ENCODE results near the gene PPP1CB. TPM values are rescaled to one million over a fixed set of nuclear protein-coding genes. Genes with fewer than 3 reads are reported as not detected.
"Not testable (repeated sequence)": the region's sequence is repeated elsewhere in the genome, so short reads cannot be mapped to it uniquely, and the experiment has no call there.

PPP1CB gene
- total RNA-seq, 2 experiments from 2014 or later = 174 to 179 TPM

DNA sequence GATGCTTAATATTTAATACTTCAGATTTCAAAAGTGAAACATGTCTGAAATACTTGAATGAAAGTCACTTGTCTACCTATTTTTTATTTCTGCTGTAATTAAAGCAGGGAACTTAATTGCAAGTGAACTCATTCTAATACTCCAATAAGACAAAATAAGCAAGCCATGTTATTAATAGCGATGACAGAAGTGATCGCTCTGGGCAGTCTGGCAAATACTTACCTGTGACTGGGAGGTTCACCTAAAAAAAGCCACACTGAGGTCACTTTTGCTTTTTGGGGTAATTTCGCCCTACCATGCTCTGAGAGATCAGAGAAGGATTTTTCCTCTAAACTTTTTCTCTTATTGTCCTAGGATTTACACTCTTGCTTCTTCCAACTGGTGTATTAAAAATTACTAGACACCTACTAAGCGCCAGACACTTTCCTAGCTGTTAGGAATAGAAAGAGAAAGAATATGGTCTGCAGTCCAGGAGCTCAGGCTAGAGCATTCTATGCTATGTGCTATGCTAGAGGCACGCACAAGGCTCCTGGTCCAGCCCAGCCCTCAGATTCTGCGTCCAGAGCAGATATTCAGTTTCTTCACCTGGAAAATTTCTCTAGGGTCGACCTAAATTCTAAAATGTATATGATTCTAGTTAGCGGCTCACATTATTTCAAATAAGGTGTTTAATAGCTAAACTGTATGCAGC is 26.5 kb upstream of the PPP1CB start:
- Mint-ChIP-seq H3K4me1 (no peaks in the 10 kb centered on the region), H3K27me3 (peaks cover 4% of the 10 kb centered on the region), H3K4me3 (no peak overlapping the region), H3K9me3 (no peaks in the 10 kb centered on the region), H3K27ac (no peak overlapping the region), H3K36me3 (no peaks in the 10 kb centered on the region)
- DNase-seq (no peak), ATAC-seq (ENCODE audit: low read depth) (no peak)
- POLR2A ChIA-PET = no interaction called here

DNA sequence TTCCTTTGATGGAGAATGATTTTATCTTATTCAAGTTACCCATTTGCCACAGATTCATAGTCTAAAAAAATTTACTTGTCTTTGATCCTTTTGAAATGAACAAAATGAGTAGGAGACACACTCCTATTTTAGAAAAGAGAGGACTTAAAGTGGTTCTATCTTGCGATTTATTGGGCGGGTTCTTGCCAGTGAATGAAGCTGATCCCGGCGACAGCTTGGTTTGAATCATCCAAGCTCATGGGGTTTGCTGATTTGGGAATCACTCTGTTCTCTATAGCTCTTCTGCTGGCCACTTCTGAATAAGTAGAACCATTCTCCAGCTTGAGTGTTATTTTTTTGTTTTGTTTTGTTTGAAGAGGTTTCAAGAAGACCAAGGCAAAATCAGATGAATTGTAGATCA is 25.5 kb upstream of the PPP1CB start:
- POLR2A ChIA-PET = no interaction called here
- H3K27ac Mint-ChIP-seq = no peak overlapping the region
- ATAC-seq (ENCODE audit: low read depth) (no peak), DNase-seq (no peak)
- no peaks in the 10 kb centered on the region for H3K9me3 Mint-ChIP-seq
- no peak overlapping the region for H3K4me3 Mint-ChIP-seq
- H3K27me3 Mint-ChIP-seq = peaks cover 2% of the 10 kb centered on the region
- H3K36me3 Mint-ChIP-seq = no peaks in the 10 kb centered on the region
- H3K4me1 Mint-ChIP-seq = peaks cover 4% of the 10 kb centered on the region

DNA sequence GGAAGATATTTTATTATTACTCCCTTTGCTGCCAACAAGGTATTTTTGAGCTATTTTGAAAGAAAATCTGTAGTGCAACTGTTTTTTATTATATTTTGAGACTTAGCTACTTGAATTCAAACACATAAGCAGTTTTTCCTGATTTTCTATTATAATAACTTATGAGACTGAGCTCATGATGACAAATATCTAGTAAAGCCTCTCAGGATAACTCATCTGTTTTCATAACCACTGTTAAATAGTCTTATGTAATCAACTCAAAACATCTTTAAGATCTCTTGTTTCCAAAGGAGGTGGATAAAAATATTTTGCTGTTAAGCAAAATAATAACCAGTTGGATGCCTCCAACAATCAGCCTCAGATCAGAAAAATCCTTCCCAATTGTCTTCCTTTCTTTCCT is 21.9 kb upstream of the PPP1CB start:
- no peaks in the 10 kb centered on the region for H3K36me3 Mint-ChIP-seq
- no peak overlapping the region for H3K4me3 Mint-ChIP-seq
- DNase-seq = no peak
- H3K4me1 Mint-ChIP-seq = peaks cover 6% of the 10 kb centered on the region
- H3K9me3 Mint-ChIP-seq = no peaks in the 10 kb centered on the region
- ATAC-seq (ENCODE audit: low read depth) = no peak
- POLR2A ChIA-PET = interaction anchor here (0.7 kb wide), 1 partner anchor 80 kb away, joined by 4 read pairs; no protein-coding TSS in a partner anchor
- no peak overlapping the region for H3K27ac Mint-ChIP-seq
- H3K27me3 Mint-ChIP-seq = no peaks in the 10 kb centered on the region

DNA sequence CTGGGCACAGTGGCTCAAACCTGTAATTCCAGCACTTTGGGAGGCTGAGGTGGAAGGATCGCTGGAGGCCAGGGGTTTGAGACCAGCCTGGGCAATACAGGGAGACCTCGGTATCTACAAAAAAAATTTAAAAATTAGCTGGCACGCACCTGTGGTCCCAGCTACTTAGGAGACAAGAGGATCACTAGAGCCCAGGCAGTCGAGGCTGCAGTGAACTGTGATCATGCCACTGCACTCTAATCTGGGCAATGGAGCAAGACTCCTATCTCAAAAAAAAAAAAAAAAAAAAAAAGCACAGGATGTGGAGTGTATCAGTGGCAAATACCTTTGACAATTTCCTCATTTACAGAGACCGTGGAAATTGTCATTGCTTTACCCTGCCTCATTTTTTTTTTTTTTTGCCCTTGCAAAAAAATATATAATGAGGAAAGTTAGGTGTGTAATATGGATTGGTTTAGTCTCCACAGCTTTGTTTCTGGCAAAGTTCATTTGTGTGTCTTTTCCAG is 20.9 kb upstream of the PPP1CB start:
- Mint-ChIP-seq H3K27ac (no peak overlapping the region), H3K27me3 (no peaks in the 10 kb centered on the region), H3K36me3 (no peaks in the 10 kb centered on the region), H3K4me3 (no peak overlapping the region), H3K9me3 (no peaks in the 10 kb centered on the region), H3K4me1 (peaks cover 6% of the 10 kb centered on the region)
- DNase-seq = no peak
- no peak for ATAC-seq (ENCODE audit: low read depth)
- POLR2A ChIA-PET = interaction anchor here (0.6 to 0.7 kb wide), 3 partner anchors 36 to 58 kb away, joined by 3 read pairs; no protein-coding TSS in a partner anchor

DNA sequence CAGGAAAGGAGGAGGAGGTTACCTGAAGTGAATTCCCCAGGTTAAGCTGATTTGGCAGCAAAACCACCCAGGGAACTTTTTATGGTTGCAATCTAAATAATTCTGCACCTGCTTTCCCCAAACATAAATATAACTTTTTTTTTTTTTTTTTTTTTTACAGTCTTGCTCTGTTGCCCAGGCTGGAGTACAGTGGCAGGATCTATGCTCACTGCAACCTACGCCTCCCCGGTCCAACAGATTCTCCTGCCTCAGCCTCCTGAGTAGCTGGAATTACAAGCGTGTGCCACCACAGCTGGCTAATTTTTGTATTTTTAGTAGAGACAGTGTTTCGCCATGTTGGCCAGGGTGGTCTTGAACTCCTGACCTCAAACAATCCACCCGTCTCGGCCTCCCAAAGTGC is 16.1 kb upstream of the PPP1CB start:
- H3K36me3 Mint-ChIP-seq = peaks cover 8% of the 10 kb centered on the region
- peaks cover 5% of the 10 kb centered on the region for H3K9me3 Mint-ChIP-seq
- DNase-seq (no peak), ATAC-seq (ENCODE audit: low read depth) (no peak)
- peaks cover 4% of the 10 kb centered on the region for H3K4me1 Mint-ChIP-seq
- H3K4me3 Mint-ChIP-seq = no peak overlapping the region
- POLR2A ChIA-PET = no interaction called here
- H3K27ac Mint-ChIP-seq = no peak overlapping the region
- peaks cover 2% of the 10 kb centered on the region for H3K27me3 Mint-ChIP-seq

DNA sequence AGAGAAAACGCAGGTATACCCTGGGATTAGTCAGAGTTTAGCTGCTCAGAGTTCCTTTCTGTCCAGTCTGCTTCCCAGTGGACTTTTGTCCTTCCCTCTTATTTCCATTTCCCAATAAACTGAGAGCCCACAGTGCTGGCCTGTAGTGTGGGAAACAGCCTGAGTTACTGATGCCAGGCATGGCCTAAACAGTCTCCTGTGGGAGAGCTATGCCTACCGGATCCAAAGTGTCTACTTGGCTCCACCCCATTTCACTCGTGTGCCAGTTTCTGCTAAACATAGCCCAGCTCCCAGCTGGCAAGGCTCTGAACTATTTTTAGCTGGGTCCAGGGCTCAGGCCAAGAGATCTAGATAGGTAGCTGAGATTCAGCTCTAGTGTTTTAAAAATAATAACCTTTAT is 15.6 kb upstream of the PPP1CB start:
- Mint-ChIP-seq H3K4me3 (no peak overlapping the region), H3K4me1 (peaks cover 5% of the 10 kb centered on the region), H3K9me3 (peaks cover 5% of the 10 kb centered on the region), H3K27me3 (peaks cover 2% of the 10 kb centered on the region), H3K27ac (no peak overlapping the region), H3K36me3 (peaks cover 9% of the 10 kb centered on the region)
- ATAC-seq (ENCODE audit: low read depth) = no peak
- POLR2A ChIA-PET = no interaction called here
- DNase-seq = no peak

DNA sequence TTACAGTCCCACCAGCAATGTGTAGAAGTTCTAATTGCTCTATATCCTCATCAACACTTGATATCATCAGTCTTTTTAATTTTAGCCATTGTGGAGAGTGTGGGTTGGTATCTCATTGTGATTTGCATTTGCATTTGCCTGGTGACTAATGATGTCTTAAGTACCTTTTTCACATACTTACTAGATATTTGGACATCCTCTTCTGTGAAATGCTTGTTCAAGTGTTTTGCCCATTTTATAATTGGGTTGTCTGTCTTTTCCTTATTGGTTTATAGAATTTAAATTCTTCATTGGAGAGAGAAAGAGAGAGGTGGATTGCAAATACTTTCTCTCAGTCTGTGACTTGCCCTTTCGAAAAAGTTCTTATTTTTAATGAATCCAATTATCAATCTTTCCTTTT is 14.0 kb upstream of the PPP1CB start:
- ATAC-seq (ENCODE audit: low read depth) = no peak
- Mint-ChIP-seq H3K27ac (no peak overlapping the region), H3K4me3 (no peak overlapping the region)

DNA sequence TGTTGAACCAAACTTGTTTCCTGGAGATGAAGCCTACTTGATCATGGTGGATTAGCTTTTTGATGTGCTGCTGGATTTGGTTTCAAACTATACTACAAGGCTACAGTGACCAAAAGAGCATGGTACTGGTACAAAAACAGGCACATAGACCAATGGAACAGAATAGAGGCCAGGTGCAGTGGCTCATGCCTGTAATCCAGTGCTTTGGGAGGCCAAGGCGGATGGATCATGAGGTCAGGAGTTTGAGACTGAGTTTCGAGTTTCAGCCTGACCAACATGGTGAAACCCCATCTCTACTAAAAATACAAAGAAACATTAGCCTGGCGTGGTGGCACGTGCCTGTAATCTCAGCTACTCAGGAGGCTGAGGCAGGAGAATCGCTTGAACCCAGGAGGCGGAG is 9.0 kb upstream of the PPP1CB start:
- H3K27me3 Mint-ChIP-seq; H3K27ac Mint-ChIP-seq; H3K4me1 Mint-ChIP-seq; H3K9me3 Mint-ChIP-seq; POLR2A ChIA-PET; ATAC-seq (ENCODE audit: low read depth); DNase-seq; H3K4me3 Mint-ChIP-seq: not testable (repeated sequence)
- peaks cover 11% of the 10 kb centered on the region for H3K36me3 Mint-ChIP-seq

More for the DNA sequence above, 14.0 kb upstream of the PPP1CB start:
- peaks cover 9% of the 10 kb centered on the region for H3K36me3 Mint-ChIP-seq
- POLR2A ChIA-PET = no interaction called here
- H3K9me3 Mint-ChIP-seq = peaks cover 5% of the 10 kb centered on the region
- H3K4me1 Mint-ChIP-seq = peaks cover 3% of the 10 kb centered on the region
- H3K27me3 Mint-ChIP-seq = peaks cover 2% of the 10 kb centered on the region
- no peak for DNase-seq

DNA sequence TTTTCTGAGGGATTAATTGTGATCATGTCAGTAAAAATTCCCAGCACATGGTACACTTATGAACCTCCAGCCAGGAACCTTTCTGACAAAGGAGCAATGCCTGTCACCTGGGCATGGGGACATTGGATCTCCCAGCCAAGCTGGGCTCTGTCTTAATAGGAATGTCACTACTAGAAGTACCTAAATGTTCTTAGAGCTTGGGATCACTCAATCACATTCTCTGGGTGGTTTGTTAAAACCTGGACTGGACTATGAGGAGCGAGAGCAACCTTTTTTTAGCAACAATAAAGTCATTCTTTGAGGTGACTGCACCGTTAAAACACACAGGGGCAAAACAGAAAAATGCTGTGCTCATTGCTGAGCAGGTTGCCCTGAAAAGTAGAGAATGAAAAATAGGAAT is 6.4 kb upstream of the PPP1CB start:
- ATAC-seq (ENCODE audit: low read depth) (no peak), DNase-seq (no peak)
- Mint-ChIP-seq H3K36me3 (peaks cover 10% of the 10 kb centered on the region), H3K9me3 (no peaks in the 10 kb centered on the region), H3K4me1 (peaks cover 26% of the 10 kb centered on the region), H3K27ac (no peak overlapping the region), H3K27me3 (no peaks in the 10 kb centered on the region), H3K4me3 (no peak overlapping the region)
- POLR2A ChIA-PET = no interaction called here

DNA sequence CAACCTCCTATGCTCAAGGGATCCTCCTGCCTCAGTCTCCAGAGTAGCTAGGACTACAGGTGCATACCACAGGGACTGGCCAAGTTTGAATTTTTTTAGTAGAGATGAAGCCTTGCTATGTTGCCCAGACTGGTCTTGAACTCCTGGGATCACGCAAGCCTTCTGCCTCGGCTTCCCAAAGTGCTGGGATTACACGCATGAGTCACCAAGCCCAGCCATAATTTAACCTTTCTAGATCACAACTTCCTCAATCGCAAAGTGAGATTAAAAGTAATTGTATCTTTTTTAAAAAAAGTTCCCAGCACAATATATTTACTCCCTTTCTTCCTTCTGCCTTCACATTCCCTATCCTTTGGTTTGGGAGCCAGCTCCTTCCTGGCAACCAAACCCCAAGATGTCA is 5.8 kb upstream of the PPP1CB start:
- Mint-ChIP-seq H3K27me3 (no peaks in the 10 kb centered on the region), H3K36me3 (peaks cover 9% of the 10 kb centered on the region), H3K27ac (no peak overlapping the region), H3K9me3 (no peaks in the 10 kb centered on the region), H3K4me1 (peaks cover 30% of the 10 kb centered on the region), H3K4me3 (no peak overlapping the region)
- POLR2A ChIA-PET = no interaction called here
- DNase-seq = no peak
- no peak for ATAC-seq (ENCODE audit: low read depth)

DNA sequence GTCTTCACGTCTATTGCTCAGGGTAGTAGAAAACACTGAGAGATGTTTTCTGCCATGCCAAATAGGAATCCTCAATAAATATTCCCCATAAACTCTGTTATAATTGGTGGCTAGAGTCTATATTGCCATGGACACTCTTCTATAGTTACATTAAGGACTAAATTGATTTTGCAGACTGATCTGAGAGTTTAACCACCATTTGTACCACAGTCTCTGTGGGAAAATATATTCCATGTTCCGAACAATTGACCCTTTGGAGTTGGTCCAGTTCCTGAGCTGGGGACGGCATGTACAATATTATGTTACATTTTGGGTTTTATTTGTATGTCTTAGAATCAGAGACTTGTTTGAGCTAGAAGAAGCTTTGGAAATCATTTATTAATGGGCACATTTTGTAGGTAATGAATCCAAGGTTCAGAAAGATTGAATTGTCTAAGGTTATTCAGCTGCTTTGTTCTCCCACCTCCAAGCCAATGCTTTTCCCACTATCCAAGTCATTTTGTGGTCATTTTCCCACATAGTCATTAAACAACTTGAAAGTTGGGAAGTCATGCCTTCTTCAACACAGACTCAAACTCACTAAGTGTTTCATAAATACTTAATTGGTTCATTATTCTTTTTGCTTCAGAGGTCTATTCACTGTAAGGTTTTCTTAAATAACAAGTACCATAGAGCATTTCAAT is 5.1 kb upstream of the PPP1CB start:
- H3K27ac Mint-ChIP-seq = no peak overlapping the region
- POLR2A ChIA-PET = interaction anchor here (2.2 kb wide), 1 partner anchor 125 kb away, joined by 5 read pairs; no protein-coding TSS in a partner anchor

DNA sequence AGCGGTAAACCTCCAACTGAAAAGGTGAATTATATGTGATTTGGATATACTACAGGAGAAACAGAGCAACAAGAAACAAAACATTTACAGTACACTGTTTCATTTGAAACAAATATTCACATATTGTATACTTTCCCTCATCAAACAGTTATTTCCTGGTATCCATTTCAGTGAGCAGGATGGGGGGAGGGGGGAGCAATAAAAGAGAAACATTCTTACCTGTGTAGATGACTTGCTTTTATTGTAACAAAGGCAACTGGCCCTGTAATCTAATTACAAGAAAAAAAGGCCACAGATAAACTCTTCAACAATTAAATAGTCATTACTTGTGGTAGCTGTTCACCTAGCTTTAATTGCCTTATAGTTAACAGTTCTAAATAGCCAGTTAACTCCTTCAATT is 3.9 kb upstream of the PPP1CB start:
- ATAC-seq (ENCODE audit: low read depth) = no peak
- H3K36me3 Mint-ChIP-seq = peaks cover 10% of the 10 kb centered on the region
- peaks cover 31% of the 10 kb centered on the region for H3K4me1 Mint-ChIP-seq
- H3K4me3 Mint-ChIP-seq = peak overlapping the region; percentile 66
- H3K27me3 Mint-ChIP-seq = no peaks in the 10 kb centered on the region
- H3K9me3 Mint-ChIP-seq = no peaks in the 10 kb centered on the region
- no peak for DNase-seq
- POLR2A ChIA-PET = interaction anchor here (1.2 to 2.2 kb wide), 2 partner anchors 126 to 153 kb away, joined by 4 to 5 read pairs; no protein-coding TSS in a partner anchor
- H3K27ac Mint-ChIP-seq = peak overlapping the region; percentile 85

More for the DNA sequence above, 5.1 kb upstream of the PPP1CB start:
- Mint-ChIP-seq H3K36me3 (peaks cover 9% of the 10 kb centered on the region), H3K27me3 (no peaks in the 10 kb centered on the region), H3K4me3 (no peak overlapping the region), H3K9me3 (no peaks in the 10 kb centered on the region), H3K4me1 (peaks cover 31% of the 10 kb centered on the region)
- ATAC-seq (ENCODE audit: low read depth) (no peak), DNase-seq (no peak)

DNA sequence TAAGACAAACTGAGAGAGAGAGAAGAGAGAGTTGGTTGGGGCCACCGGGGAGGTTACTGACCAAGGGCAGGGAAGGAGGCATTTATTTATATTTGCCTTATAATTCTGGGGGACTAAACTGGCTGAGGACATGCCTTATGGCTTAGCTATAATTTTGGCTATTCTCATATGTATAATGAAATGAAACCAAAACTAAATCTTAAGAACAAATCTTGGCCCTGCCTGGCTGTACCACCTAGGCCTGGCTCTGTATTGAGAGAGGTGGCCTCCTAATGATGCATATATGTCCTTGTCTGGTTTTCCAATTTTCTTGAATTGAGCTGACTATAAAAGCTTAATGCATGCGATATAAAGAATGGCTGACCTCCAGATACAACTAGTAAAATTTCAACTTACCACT is 3.5 kb upstream of the PPP1CB start:
- no peaks in the 10 kb centered on the region for H3K9me3 Mint-ChIP-seq
- H3K4me3 Mint-ChIP-seq = peak overlapping the region; percentile 66
- POLR2A ChIA-PET = interaction anchor here (1.2 to 2.2 kb wide), 2 partner anchors 127 to 153 kb away, joined by 4 to 5 read pairs; no protein-coding TSS in a partner anchor
- H3K4me1 Mint-ChIP-seq = peaks cover 32% of the 10 kb centered on the region
- H3K27ac Mint-ChIP-seq = peak overlapping the region; percentile 85
- peaks cover 8% of the 10 kb centered on the region for H3K36me3 Mint-ChIP-seq
- no peak for DNase-seq
- ATAC-seq (ENCODE audit: low read depth) = no peak
- H3K27me3 Mint-ChIP-seq = no peaks in the 10 kb centered on the region

DNA sequence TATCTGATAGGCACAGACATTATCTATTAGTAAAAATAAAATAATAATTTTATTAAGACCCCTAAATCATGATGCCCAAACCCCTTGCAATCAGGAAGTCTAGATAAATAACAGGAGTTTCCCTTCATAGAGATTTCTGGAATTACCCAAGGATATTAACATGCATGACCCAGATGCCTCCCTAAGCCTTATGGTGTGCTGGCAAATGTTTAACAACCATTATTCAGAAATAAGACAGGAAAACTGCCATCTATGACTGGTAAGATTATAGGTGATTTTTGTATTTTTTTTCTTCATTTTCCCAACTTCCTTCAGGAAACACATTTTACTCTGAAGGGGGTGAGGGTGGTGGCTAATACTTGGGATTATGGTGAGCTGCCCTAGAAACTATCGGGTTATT is 2.7 kb upstream of the PPP1CB start:
- Mint-ChIP-seq H3K36me3 (peaks cover 5% of the 10 kb centered on the region), H3K27me3 (no peaks in the 10 kb centered on the region), H3K27ac (no peak overlapping the region), H3K9me3 (no peaks in the 10 kb centered on the region), H3K4me3 (peak overlapping the region; percentile 66), H3K4me1 (peaks cover 35% of the 10 kb centered on the region)
- POLR2A ChIA-PET = interaction anchor here (1.2 to 2.2 kb wide), 2 partner anchors 127 to 154 kb away, joined by 4 to 5 read pairs; no protein-coding TSS in a partner anchor
- ATAC-seq (ENCODE audit: low read depth) (no peak), DNase-seq (no peak)

Measured in activated naive CD8-positive, alpha-beta T cell treated with anti-CD3 and anti-CD28 coated beads, Interleukin-2, amount 10 ng/mL, durations not matched to agents 7 days and 5 days (primary cell).